LNCaP clone FGC (cell line): ENCODE data around the gene NEURL3.
"Not testable (repeated sequence)": the region's sequence is repeated elsewhere in the genome, so short reads cannot be mapped to it uniquely, and the experiment has no call there.

Source experiments
- DNase-seq: peaks from one replicate; pipeline ENCODE4 v3.0.0-alpha.2; 2011; ENCODE audit warnings: low read depth
- H3K4me3 ChIP-seq: 2 replicates; pipeline ENCODE4 v1.5.1; 2011; ENCODE audit warnings: mild to moderate bottlenecking, low read depth, low read length, control low read depth
- TF ChIP-seq, protein P1 (sequence below): IDR thresholded peaks from 2 replicates; pipeline ENCODE4 v1.5.1; 2012; ENCODE audit warnings: mild to moderate bottlenecking; ENCODE audit not compliant: control insufficient read depth, insufficient read depth; ENCODE audit errors: extremely low read depth

Gene NEURL3

DNA sequence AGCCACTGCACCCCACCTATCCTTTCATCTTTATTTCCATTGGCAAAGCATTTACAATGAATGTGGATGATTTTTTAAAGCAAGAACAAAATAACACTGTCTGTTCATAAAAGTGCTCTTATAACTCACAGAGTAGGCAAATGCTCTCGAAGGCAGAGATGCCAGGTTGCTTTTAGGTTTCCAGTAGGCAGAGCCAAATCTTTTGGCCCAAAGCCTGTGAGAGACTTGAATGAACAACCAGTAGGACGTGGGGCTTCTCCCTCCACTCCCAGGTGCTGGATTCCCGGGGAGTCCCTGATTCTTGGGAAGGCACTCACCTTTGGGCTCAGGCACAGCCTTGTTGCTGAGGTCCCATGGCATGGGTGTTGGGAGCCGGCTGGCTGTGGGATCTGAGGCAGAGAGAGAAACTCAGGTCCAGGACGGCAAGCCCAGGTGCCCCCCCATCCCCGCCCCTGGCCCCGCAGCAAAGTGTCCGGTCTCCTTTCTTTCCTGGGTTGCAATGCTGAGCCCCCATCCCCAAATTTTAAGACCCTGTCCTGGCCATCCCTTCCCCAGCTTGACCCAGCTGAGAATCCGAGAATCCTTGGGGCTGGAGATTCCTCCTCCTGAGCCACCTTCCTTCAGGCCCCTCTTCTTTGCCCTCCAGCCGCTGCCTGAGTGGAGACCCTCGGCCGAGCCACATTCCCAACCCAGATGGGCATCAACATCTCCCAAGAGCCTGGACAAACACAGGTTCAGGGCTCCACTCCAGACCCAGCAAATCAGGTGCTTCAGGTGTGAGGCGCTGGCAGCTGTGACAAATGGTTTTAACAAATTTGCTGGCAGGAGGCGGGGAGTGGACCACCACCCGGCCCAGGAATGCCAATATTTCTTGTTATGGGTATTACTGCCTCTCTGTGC lies 5.8 kb downstream of the NEURL3 start:
- TF ChIP-seq, protein P1, sequence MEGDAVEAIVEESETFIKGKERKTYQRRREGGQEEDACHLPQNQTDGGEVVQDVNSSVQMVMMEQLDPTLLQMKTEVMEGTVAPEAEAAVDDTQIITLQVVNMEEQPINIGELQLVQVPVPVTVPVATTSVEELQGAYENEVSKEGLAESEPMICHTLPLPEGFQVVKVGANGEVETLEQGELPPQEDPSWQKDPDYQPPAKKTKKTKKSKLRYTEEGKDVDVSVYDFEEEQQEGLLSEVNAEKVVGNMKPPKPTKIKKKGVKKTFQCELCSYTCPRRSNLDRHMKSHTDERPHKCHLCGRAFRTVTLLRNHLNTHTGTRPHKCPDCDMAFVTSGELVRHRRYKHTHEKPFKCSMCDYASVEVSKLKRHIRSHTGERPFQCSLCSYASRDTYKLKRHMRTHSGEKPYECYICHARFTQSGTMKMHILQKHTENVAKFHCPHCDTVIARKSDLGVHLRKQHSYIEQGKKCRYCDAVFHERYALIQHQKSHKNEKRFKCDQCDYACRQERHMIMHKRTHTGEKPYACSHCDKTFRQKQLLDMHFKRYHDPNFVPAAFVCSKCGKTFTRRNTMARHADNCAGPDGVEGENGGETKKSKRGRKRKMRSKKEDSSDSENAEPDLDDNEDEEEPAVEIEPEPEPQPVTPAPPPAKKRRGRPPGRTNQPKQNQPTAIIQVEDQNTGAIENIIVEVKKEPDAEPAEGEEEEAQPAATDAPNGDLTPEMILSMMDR = no peak
- DNase-seq = no peak
- no peak overlapping the region for H3K4me3 ChIP-seq

DNA sequence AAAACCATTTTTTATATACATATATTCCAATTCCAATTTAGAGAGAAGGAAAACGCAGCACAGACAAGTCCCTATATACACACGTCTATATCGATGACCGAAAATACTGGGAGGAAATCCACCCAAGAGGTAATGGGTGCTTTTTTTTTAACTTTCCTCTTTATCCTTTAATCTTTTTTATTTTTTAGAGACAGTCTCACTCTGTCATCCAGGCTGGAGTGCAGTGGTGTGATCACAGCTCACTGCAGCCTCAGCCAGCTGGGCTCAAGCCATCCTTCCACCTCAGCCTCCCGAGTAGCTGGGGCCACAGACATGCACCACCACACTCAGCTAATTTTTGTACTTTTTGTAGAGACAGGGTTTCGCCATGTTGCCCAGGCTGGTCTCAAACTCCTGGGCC lies 6.5 kb downstream of the NEURL3 start:
- H3K4me3 ChIP-seq, DNase-seq: not testable (repeated sequence)

DNA sequence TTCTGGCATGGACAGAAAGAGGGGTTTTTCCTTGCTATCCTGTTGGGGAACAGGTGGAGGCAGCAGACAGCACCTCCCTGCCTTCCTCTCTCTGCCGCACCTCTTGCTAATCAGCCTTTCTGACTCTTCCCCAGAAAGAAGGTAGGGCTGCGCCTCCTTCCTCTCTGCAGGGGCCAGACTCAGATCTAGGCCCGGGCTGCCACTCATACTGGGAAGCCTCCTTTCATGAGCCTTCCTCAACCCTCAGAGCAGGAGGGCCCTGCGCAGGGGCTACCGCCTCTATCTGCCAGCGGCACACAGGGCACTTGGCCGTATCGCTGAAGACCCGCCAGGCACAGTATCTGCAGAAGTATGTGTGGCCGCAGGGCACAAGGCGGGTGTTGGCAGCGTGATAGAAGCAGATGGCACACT lies 7.1 kb downstream of the NEURL3 start:
- TF ChIP-seq, protein P1 = no peak
- no peak overlapping the region for H3K4me3 ChIP-seq
- DNase-seq = no peak

DNA sequence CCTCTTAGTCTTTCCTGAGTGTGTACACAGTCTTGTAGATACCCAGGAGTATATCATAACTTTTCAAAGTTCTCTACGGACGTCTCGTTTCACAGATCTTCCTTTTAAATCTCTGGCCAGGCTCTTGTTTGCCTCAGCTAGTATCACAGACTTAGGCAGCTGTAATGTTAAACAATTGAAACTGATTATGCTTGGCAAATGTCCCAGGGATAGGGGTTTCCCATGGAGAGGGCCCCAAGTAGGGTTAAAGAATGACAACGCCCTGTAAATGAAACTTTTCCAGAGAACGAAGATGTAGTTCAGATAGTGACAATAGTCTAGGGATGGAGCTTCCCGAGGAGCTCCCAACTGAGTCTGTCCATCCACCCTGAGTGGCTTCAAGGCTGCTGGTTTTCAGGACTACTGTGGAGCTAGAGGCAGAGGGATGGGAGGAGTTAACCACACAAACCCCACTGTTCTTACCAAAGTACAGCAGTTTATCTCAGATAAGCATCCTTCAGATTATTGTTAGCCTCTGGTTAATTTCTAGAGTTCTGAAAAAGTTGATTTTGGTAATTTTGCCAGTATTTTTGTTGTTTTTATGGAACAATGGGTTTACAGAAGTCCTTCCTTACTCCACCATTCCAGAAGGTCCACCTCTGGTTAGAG lies 9.1 kb downstream of the NEURL3 start:
- H3K4me3 ChIP-seq = no peak overlapping the region
- TF ChIP-seq, protein P1 = no peak
- DNase-seq = no peak

DNA sequence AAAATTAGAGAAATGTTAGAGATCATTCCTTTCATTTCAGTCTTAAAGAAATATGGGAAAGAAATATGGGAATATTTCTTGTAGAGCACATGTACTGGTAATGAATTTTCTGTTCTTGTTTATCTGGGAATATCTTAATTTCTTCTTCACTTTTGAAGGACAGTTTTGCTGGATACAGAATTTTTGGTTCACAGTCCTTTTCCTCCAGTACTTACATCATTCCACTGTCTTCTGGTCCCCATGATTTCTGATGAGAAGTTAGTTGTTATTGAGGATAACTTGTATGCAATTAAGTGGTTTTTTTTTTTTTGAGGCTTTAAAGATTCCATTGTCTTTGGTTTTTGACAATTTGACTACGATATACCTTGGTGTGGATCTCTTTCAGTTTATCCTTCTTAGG lies 11.0 kb downstream of the NEURL3 start:
- TF ChIP-seq, protein P1 = no peak

DNA sequence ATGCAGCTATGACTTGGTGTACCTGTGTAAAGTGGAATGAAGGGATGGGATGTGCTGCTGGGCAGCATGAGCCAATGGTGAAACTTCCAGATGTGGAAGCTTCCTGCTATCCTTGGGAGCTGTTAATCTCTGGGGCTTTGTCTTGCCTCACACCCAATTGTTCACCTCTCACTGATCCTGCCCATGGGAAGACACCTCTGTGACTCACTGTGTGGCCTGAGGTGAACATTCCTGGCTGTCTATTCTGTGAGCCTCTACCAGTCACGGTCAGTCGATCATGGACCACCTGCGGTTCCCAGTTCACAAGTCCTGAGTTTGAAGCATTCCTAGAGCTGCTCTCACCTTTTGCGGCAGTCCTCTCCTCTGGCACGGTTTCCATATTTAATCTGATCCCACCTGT lies 12.1 kb downstream of the NEURL3 start:
- H3K4me3 ChIP-seq = no peak overlapping the region
- DNase-seq = no peak

More for the DNA sequence above, 11.0 kb downstream of the NEURL3 start:
- no peak for DNase-seq
- no peak overlapping the region for H3K4me3 ChIP-seq

More for the DNA sequence above, 12.1 kb downstream of the NEURL3 start:
- TF ChIP-seq, protein P1 = no peak
